Measurements from ENCODE around the gene ROBO3.

ROBO3 gene

GRCh38 chr11:124874571-124875255, 9.5 kb downstream of the ROBO3 start:
- TF ChIP-seq CTCF (IDR thresholded peaks at IDR 0.05; ENCODE audit: low read depth, low read length) = no peak
- Histone ChIP-seq H3K4me3 (ENCODE audit: low read depth, low read length) (no peak overlapping the region), H3K9me3 (ENCODE audit: severe bottlenecking) (no peaks in the 10 kb centered on the region), H3K27me3 (ENCODE audit: insufficient read depth, low read depth, severe bottlenecking) (no peaks in the 10 kb centered on the region), H3K27ac (no peak overlapping the region), H3K36me3 (no peaks in the 10 kb centered on the region)
- no peak for DNase-seq

- H3K27me3 ChIP-seq (ENCODE audit: insufficient read depth, low read depth, severe bottlenecking) = no peaks in the 10 kb centered on the region
- no peak for TF ChIP-seq CTCF (IDR thresholded peaks at IDR 0.05; ENCODE audit: low read depth, low read length)
- no peaks in the 10 kb centered on the region for H3K9me3 ChIP-seq (ENCODE audit: severe bottlenecking)
- H3K27ac ChIP-seq = no peak overlapping the region
- H3K4me3 ChIP-seq (ENCODE audit: low read depth, low read length) = peak overlapping the region; percentile 45
- no peak for DNase-seq
- no peaks in the 10 kb centered on the region for H3K36me3 ChIP-seq
These were observed 10.2 kb downstream of the ROBO3 start for GRCh38 chr11:124875401-124875800.

GRCh38 chr11:124875943-124876817, 10.9 kb downstream of the ROBO3 start:
- no peaks in the 10 kb centered on the region for H3K36me3 ChIP-seq
- H3K27me3 ChIP-seq (ENCODE audit: insufficient read depth, low read depth, severe bottlenecking) = no peaks in the 10 kb centered on the region
- DNase-seq = peak; percentile 90
- peak; percentile 77 for TF ChIP-seq CTCF (IDR thresholded peaks at IDR 0.05; ENCODE audit: low read depth, low read length)
- peak overlapping the region; percentile 45 for H3K4me3 ChIP-seq (ENCODE audit: low read depth, low read length)
- peak overlapping the region; percentile 83 for H3K27ac ChIP-seq
- no peaks in the 10 kb centered on the region for H3K9me3 ChIP-seq (ENCODE audit: severe bottlenecking)

- Histone ChIP-seq H3K9me3 (ENCODE audit: severe bottlenecking) (no peaks in the 10 kb centered on the region), H3K27me3 (ENCODE audit: insufficient read depth, low read depth, severe bottlenecking) (no peaks in the 10 kb centered on the region), H3K4me3 (ENCODE audit: low read depth, low read length) (peak overlapping the region; percentile 45), H3K36me3 (no peaks in the 10 kb centered on the region), H3K27ac (peak overlapping the region; percentile 83)
- TF ChIP-seq CTCF (IDR thresholded peaks at IDR 0.05; ENCODE audit: low read depth, low read length) = no peak
- no peak for DNase-seq
These were observed 11.8 kb downstream of the ROBO3 start for GRCh38 chr11:124876818-124877630.

GRCh38 chr11:124877631-124877909, 12.3 kb downstream of the ROBO3 start:
- Histone ChIP-seq H3K36me3 (no peaks in the 10 kb centered on the region), H3K9me3 (ENCODE audit: severe bottlenecking) (no peaks in the 10 kb centered on the region), H3K27me3 (ENCODE audit: insufficient read depth, low read depth, severe bottlenecking) (no peaks in the 10 kb centered on the region), H3K27ac (no peak overlapping the region), H3K4me3 (ENCODE audit: low read depth, low read length) (no peak overlapping the region)
- no peak for TF ChIP-seq CTCF (IDR thresholded peaks at IDR 0.05; ENCODE audit: low read depth, low read length)
- DNase-seq = no peak

All from WERI-Rb-1 (cell line).